H7 (cell line): Measurements from ENCODE around the gene HKDC1. TPM values are rescaled to one million over a fixed set of nuclear protein-coding genes. Genes with fewer than 3 reads are reported as not detected.
"Not testable (repeated sequence)": the region's sequence is repeated elsewhere in the genome, so short reads cannot be mapped to it uniquely, and the experiment has no call there.

ENCODE experiments used
- DNase-seq: peaks from one replicate; pipeline ENCODE4 v3.0.0; 2012
- H3K27me3 ChIP-seq: 2 replicates; pipeline ENCODE4 v1.6.0; 2011; ENCODE audit warnings: mild to moderate bottlenecking, low read length; ENCODE audit not compliant: control insufficient read depth, insufficient read depth
- H3K36me3 ChIP-seq: replicated peaks from 2 replicates; pipeline ENCODE4 v1.5.1; 2011; ENCODE audit warnings: low read length; ENCODE audit not compliant: control insufficient read depth, insufficient read depth
- H3K4me3 ChIP-seq: 2 replicates; pipeline ENCODE4 v1.5.1; 2011; ENCODE audit warnings: low read depth, mild to moderate bottlenecking, control low read depth, low read length, moderate library complexity; ENCODE audit not compliant: insufficient read depth
- total RNA-seq: library from RNA; depleted of rRNA; stranded (reverse); fragments of >200 nt; shearing (Covaris generic); gene quantifications from 2 replicates; pipeline ENCODE4 v1.2.3, GENCODE V29; 2014

HKDC1 gene
- total RNA-seq, 1 experiment from 2014 or later, result 0.03 TPM

- no peak for DNase-seq
- Histone ChIP-seq H3K4me3 (no peak overlapping the region), H3K36me3 (no peaks in the 10 kb centered on the region), H3K27me3 (no peaks in the 10 kb centered on the region)
Measured at GRCh38 chr10:69268761-69269416, 48.8 kb downstream of the HKDC1 start.

GRCh38 chr10:69269761-69270160 is 49.6 kb downstream of the HKDC1 start:
- no peak for DNase-seq
- H3K4me3 ChIP-seq, result no peak overlapping the region
- no peaks in the 10 kb centered on the region for H3K27me3 ChIP-seq
- H3K36me3 ChIP-seq, result no peaks in the 10 kb centered on the region

GRCh38 chr10:69270990-69271389 is 50.9 kb downstream of the HKDC1 start:
- DNase-seq, result no peak
- Histone ChIP-seq H3K4me3 (no peak overlapping the region), H3K27me3 (no peaks in the 10 kb centered on the region), H3K36me3 (no peaks in the 10 kb centered on the region)

GRCh38 chr10:69272624-69273023 is 52.5 kb downstream of the HKDC1 start:
- no peaks in the 10 kb centered on the region for H3K36me3 ChIP-seq
- H3K4me3 ChIP-seq, result no peak overlapping the region
- DNase-seq, result no peak
- no peaks in the 10 kb centered on the region for H3K27me3 ChIP-seq

GRCh38 chr10:69275444-69275843 is 55.3 kb downstream of the HKDC1 start:
- DNase-seq, result no peak
- H3K27me3 ChIP-seq, result no peaks in the 10 kb centered on the region
- H3K36me3 ChIP-seq, result no peaks in the 10 kb centered on the region
- H3K4me3 ChIP-seq, result no peak overlapping the region

- H3K36me3 ChIP-seq, result no peaks in the 10 kb centered on the region
- H3K4me3 ChIP-seq, result no peak overlapping the region
- no peaks in the 10 kb centered on the region for H3K27me3 ChIP-seq
- no peak for DNase-seq
Measured at GRCh38 chr10:69276503-69276902, 56.4 kb downstream of the HKDC1 start.

- H3K36me3 ChIP-seq, result no peaks in the 10 kb centered on the region
- no peak for DNase-seq
- no peak within 1 kb of the TSS for H3K4me3 ChIP-seq
- H3K27me3 ChIP-seq, result no peaks in the 10 kb centered on the region
Measured at GRCh38 chr10:69278446-69278963, 58.4 kb downstream of the HKDC1 start, which contains the start of gene HK1. Gene HK1 (plus strand): TSS chr10:69278496.

GRCh38 chr10:69279110-69279509 is 59.0 kb downstream of the HKDC1 start:
- H3K4me3 ChIP-seq, result no peak overlapping the region
- H3K36me3 ChIP-seq, result no peaks in the 10 kb centered on the region
- H3K27me3 ChIP-seq, result no peaks in the 10 kb centered on the region
- no peak for DNase-seq

- H3K36me3 ChIP-seq, result no peaks in the 10 kb centered on the region
- no peak for DNase-seq
- no peak overlapping the region for H3K4me3 ChIP-seq
Measured at GRCh38 chr10:69281507-69282413, 61.6 kb downstream of the HKDC1 start.

GRCh38 chr10:69284402-69284801 is 64.3 kb downstream of the HKDC1 start:
- H3K36me3 ChIP-seq, DNase-seq, H3K4me3 ChIP-seq, H3K27me3 ChIP-seq: not testable (repeated sequence)

More at GRCh38 chr10:69281507-69282413, 61.6 kb downstream of the HKDC1 start:
- H3K27me3 ChIP-seq, result no peaks in the 10 kb centered on the region

- no peak for DNase-seq
- Histone ChIP-seq H3K4me3 (no peak overlapping the region), H3K36me3 (no peaks in the 10 kb centered on the region), H3K27me3 (no peaks in the 10 kb centered on the region)
Measured at GRCh38 chr10:69285699-69286098, 65.6 kb downstream of the HKDC1 start.

- no peaks in the 10 kb centered on the region for H3K27me3 ChIP-seq
- DNase-seq, result no peak
- H3K36me3 ChIP-seq, result no peaks in the 10 kb centered on the region
- no peak overlapping the region for H3K4me3 ChIP-seq
Measured at GRCh38 chr10:69287181-69287580, 67.0 kb downstream of the HKDC1 start.

GRCh38 chr10:69290993-69291392 is 70.9 kb downstream of the HKDC1 start:
- DNase-seq, result no peak
- Histone ChIP-seq H3K4me3 (no peak overlapping the region), H3K36me3 (no peaks in the 10 kb centered on the region), H3K27me3 (no peaks in the 10 kb centered on the region)

- no peak overlapping the region for H3K4me3 ChIP-seq
- H3K36me3 ChIP-seq, result no peaks in the 10 kb centered on the region
- no peaks in the 10 kb centered on the region for H3K27me3 ChIP-seq
- no peak for DNase-seq
Measured at GRCh38 chr10:69292459-69292858, 72.3 kb downstream of the HKDC1 start.
